DMS79 treated with DMSO at 0.1 percent for 48 hours (cell line): ENCODE results near the gene LBH.

Experiments
- DNase-seq: peaks from one replicate; lab custom pipeline; 2025; lab: John Stamatoyannopoulos, UW

Gene LBH

GRCh38 chr2:30235859-30236535 is 4.7 kb downstream of the LBH start:
- no peak for DNase-seq

- DNase-seq, result no peak
Observed at GRCh38 chr2:30236591-30237238, 5.4 kb downstream of the LBH start.

GRCh38 chr2:30237239-30237965 is 6.1 kb downstream of the LBH start:
- no peak for DNase-seq

- no peak for DNase-seq
Observed at GRCh38 chr2:30237966-30238800, 6.8 kb downstream of the LBH start.

GRCh38 chr2:30239308-30239985 is 8.1 kb downstream of the LBH start:
- no peak for DNase-seq

- no peak for DNase-seq
Observed at GRCh38 chr2:30239986-30240752, 8.8 kb downstream of the LBH start.

- no peak for DNase-seq
Observed at GRCh38 chr2:30243231-30243630, 11.9 kb downstream of the LBH start.

GRCh38 chr2:30245364-30245763 is 14.0 kb downstream of the LBH start:
- no peak for DNase-seq

- DNase-seq, result no peak
Observed at GRCh38 chr2:30248791-30249190, 17.5 kb downstream of the LBH start.

- DNase-seq, result no peak
Observed at GRCh38 chr2:30249354-30249753, 18.0 kb downstream of the LBH start.

- no peak for DNase-seq
Observed at GRCh38 chr2:30250421-30250820, 19.1 kb downstream of the LBH start.

- DNase-seq, result no peak
Observed at GRCh38 chr2:30252723-30253701, 21.7 kb downstream of the LBH start.

- DNase-seq, result no peak
Observed at GRCh38 chr2:30253873-30254684, 22.7 kb downstream of the LBH start.

- no peak for DNase-seq
Observed at GRCh38 chr2:30254685-30255001, 23.3 kb downstream of the LBH start.

- no peak for DNase-seq
Observed at GRCh38 chr2:30255026-30255425, 23.7 kb downstream of the LBH start.

- DNase-seq, result peak; percentile 75
Observed at GRCh38 chr2:30255466-30256408, 24.4 kb downstream of the LBH start.

GRCh38 chr2:30257266-30258214 is 26.2 kb downstream of the LBH start:
- DNase-seq, result no peak
